Cortex of kidney (tissue), 1 donor: Measurements from ENCODE around the gene AIFM3.

Experiments
- DNase-seq: peaks from one replicate; lab custom pipeline; 2025; lab: John Stamatoyannopoulos, UW

Gene AIFM3

DNA sequence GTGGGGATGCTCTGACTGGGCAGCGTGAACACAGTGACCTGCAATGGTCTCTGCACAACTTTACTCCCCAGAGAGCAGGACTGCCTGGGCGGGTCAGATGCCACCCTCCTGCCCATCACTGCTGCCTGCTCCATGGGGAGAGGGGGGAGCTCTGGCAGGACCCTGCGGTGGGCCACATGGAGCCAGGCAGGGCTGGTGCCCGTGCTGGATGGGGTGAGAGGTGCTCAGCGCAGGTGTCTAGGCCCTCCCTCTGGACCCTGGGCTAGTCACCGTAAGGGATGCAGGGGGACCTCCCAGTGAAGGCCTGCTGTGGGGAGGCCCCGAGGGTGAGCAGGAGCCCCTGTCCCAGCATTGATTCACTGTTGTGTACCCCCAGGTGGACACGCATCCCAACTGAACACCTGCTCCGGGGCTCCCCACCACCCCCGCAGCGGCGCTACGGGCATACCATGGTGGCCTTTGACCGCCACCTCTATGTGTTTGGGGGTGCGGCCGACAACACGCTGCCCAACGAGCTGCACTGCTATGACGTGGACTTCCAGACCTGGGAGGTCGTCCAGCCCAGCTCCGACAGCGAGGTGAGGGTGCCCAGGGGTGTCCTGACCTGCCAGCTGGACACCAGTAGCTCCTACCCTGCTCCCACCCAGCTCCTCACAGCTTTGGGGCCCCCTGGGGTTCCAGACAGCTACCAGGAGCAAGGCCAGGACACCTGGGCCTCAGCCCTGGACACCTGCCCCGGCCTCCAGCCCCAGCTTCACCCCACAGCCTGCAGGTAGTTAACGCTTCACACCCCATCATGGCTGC lies 24.4 kb downstream of the AIFM3 start:
- no peak for DNase-seq

DNA sequence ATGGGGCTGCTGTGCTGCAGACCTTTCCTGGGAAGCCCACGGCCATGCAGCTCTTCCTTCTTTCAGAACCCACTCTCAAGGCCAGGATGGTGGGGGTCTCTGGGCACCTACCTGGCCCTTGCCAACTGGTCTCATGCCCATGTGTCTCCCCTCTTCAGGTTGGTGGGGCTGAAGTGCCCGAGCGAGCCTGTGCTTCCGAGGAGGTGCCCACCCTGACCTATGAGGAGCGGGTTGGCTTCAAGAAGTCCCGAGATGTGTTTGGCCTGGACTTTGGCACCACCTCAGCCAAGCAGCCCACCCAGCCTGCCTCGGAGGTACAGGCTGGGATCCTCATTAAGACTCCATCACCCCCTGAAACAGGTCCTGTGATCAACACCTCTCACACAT lies 25.0 kb downstream of the AIFM3 start:
- DNase-seq, result no peak

DNA sequence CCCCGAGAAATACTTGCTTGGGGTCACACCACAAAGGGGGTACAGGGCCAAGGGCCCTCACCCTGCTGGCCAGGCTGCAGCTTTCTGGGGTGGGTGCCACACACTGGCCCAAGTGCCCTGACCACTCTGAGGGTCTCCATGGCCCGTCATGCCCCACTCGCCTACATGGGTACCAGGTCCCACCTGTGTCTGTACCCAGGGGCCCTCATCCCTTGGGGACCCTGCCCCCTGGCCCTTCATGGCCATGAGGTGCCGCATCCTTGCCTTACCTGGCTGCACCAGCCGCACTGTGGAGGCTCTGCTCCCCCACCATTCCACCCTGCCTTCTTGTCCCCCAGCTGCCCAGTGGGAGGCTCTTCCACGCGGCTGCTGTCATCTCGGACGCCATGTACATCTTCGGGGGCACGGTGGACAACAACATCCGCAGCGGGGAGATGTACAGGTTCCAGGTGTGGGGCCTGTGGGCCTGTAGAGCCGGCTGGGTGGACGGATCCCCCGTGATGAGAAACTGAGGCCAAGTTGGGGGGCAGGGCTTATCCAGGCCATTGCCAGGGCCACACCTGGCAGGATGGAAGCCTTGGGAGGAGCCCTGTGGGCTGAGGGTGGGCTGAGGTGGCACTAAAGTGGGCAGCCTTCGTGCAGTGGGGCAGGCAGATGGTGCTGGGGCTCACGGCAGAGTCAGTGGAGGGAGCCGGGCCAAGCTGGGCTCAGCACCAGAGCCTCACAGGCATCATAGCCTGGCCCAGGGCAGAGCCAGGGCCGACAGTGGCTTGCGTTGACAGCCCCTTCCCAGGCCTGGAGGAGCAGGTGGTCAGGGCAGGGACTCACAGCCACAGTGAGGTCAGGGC lies 25.6 kb downstream of the AIFM3 start:
- DNase-seq, result no peak

DNA sequence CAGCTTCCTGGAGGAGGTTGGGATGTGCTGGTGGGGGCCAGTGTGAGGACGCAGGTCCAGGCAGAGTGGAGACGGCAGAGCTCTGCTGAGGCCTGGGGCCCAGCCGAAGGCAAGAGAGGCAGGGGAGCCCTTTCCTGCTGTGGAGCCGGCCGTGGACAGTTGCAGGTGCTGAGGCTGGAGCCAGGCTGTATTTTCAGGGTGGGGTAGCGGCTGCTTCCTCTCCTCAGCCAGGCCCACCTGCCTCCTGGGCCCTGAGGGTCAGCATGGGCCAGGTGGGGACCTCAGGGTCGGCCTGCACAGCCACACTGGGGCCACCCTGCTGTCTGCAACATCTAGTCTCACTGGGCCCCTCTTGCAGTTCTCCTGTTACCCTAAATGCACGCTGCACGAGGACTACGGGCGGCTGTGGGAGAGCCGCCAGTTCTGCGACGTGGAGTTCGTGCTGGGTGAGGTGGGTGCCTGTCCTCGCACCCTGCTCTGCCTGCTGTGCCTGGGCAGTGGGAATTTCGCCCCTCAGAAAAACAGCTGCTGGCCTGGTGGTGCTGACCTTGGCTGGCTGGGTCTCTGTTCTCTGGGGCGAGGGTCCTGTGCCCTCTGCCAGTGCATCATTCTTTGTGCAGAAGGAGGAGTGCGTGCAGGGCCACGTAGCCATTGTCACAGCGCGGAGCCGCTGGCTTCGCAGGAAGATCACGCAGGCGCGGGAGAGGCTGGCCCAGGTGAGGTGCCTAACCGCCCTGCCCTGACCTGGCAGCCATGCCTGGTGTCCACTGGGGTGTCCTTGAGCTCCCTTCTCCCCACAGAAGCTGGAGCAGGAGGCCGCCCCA lies 26.5 kb downstream of the AIFM3 start:
- no peak for DNase-seq

DNA sequence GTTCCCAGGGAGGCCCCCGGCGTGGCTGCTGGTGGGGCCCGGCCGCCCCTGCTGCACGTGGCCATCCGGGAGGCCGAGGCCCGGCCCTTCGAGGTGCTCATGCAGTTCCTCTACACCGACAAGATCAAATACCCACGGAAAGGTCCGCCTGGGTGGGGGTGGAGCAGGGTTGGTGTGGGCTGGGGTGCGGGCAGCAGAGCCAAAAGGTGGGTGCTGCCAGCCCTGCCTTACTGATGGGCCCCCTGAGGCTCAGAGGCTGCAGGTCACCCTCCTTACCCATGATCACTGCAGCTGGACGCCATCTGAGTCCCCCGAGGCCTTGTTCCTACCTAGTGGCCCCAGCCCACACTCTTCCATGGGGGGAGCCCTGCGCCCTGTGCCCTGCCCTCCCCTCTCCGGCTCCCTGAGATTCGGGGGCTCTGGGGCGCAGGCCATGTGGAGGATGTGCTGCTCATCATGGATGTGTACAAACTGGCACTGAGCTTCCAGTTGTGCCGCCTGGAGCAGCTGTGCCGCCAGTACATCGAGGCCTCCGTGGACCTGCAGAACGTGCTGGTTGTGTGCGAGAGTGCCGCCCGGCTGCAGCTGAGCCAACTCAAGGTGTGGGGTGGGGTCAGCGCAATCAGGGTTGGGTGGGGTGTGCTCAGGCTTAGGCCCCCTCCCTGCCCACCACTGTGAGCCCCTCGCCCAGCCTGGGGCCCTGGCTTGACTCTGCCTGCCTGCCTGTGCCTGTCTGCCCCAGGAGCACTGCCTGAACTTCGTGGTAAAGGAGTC lies 27.3 kb downstream of the AIFM3 start:
- no peak for DNase-seq

DNA sequence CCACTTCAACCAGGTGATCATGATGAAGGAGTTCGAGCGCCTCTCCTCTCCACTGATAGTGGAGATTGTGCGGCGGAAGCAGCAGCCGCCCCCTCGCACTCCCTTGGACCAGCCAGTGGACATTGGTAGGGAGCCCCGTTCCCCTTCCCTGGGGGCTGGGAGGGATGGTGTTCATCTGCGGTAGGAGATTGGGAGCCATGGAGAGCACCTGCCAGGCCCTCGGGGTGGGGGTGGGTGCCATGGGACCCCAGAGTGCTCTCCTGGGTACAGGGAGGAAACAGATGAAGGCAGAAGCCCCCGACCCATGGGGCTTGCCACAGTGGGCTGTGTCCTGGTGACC lies 27.8 kb downstream of the AIFM3 start:
- DNase-seq, result no peak

DNA sequence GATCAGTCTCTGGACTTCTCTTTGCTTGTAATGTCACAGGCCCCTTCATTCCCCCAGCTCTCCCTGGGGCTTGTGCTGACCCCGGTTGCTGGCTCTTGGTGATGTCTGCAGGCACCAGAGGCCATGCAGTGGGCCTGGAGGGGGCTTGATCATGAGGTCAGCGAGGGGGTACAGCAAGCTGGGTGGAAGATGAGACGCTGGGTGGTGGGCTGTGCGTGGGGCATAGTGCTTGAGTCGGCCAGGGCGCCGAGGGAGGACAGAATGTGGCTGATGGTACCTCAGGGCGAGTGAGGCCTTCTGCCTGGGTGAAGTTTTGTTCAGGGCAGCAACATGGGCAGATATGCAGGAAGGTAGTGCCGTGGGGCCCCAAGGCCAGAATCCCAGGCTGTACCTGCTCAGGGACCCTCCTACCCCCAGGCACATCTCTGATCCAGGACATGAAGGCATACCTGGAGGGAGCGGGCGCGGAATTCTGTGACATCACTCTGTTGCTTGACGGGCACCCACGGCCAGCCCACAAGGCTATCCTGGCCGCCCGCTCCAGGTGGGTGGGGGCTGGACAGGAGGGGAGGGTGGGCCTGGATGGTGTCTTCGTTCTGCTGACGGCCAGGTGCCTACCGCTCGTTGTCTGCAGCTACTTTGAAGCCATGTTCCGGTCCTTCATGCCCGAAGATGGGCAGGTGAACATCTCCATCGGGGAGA lies 28.4 kb downstream of the AIFM3 start:
- DNase-seq, result no peak

DNA sequence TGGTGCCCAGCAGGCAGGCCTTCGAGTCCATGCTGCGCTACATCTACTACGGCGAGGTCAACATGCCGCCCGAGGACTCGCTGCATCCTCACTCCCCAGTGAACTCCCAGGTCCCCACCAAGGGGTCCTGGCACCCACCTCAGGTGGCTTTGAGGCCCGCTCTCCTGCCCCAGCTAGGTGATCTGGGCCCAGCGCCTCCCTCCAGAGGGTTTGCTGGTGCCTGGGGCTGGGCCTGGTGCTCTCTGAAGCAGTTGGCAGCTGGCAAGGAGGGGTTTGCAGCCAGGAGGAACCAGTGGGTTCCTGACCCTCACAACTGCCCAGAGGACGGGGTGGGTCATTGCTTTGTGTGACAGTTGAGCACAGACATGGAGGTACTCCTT lies 29.0 kb downstream of the AIFM3 start:
- DNase-seq, result no peak

DNA sequence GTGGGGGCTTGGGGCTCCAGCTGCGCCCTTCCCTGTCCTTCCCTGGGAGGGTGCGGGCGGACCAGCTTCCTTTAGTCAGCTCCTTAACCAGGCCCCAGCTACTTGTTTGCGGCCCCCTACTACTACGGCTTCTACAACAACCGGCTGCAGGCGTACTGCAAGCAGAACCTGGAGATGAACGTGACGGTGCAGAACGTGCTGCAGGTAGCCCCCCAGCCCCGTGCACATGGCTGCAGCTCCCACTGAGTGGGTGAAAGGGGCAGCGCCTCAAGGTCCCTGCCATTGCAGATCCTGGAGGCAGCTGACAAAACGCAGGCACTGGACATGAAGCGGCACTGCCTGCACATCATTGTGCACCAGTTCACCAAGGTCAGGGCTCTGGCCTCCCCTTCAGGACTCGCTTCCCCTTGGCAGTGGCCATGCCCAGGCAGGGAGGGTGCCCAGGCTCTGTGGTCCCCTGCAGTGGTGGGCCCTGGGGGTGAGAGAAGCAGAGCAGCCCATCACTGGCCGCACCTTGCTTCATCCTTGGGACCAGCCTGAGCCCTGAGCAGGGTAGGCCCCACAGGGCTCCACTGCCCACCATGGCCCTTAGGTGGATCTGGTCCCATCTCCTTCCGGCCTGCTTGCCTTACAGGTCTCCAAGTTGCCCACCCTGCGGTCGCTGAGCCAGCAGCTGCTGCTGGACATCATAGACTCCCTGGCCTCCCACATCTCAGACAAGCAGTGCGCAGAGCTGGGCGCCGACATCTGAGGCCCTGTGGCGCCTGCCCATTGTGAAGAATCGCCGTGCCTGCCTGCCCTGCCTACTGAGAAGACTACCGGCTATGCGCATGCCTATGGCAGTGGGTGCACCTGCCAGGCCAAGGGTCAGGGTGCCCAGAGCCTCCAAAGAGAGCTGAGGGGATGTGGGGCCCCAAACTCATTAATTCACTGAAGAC lies 29.8 kb downstream of the AIFM3 start:
- no peak for DNase-seq

DNA sequence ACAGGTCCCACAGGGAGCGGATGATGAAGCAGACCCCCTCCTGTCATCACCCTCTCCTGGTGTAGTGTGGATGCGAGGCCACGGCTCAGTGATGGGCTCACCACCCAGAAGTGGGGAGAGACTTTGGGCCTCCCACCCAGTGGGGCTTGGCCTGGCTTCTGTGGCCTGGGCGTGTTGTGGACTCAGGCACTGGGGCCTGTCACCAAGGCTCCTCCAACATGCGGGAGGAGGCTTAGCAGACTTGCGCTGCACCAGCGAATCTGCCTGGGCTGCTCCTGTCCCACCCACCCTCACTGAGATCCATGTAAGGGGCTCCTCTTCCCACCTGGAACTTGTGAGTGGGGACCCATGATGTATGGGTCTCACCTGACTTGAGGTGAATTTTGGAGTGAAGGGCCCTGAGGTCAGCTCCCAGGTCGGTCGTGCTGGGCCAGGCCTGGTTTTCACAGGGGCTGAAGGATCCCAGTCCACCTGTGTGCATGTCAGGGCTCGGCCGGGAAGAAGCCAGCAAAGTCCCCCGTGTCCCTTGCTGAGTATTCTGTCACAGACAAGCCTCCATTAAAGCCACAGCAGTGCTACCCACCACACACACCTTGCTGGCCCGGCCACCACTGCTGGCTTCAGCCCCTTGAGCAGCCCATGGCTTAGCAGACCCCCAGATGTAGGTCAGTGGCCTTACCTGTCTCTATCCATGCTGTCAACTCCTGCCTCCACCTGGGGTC lies 30.6 kb downstream of the AIFM3 start:
- no peak for DNase-seq

DNA sequence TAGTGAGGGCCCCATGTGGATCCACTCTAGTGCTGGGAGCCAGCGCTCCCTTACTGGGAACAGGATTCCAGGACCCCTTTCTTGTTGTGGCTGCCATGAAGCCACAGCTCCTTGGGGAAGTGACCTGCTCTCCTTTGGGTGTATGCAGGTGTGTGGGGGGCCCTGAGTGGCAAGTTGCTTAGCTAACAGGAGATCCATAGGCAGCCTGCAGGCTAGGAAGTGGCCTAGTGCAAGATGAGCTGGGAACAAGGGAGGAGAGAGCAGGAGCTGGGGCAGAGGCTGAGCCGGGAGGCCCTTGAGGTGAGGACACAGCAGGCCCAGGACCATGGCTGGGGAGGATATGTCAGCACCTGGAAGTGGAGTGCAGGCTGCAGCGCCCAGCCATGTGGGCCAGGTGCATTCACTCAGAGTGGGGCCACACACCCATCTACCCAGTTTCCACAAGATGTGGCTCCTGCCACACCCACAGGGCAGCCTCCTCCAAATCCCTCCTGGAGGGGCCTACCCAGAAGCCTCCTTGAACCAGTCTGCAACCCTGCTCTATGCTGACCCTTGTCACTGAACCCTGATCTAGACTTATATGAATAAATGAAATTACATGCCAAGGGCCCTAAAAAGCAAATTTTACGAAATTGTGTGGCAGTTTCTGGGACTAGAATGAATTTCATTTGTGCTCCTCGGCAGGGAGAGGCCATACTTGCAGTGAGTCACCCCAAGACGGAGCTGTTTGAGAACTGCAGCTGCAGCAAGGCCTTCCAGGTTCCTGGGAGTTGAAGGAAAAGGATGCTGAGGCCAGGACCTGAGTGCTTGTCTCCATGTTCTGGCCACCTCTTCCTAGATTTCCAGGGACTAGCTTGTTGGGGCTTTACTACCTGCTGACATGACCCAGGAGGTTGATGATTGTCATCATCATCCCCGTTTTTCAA lies 31.6 kb downstream of the AIFM3 start:
- no peak for DNase-seq

DNA sequence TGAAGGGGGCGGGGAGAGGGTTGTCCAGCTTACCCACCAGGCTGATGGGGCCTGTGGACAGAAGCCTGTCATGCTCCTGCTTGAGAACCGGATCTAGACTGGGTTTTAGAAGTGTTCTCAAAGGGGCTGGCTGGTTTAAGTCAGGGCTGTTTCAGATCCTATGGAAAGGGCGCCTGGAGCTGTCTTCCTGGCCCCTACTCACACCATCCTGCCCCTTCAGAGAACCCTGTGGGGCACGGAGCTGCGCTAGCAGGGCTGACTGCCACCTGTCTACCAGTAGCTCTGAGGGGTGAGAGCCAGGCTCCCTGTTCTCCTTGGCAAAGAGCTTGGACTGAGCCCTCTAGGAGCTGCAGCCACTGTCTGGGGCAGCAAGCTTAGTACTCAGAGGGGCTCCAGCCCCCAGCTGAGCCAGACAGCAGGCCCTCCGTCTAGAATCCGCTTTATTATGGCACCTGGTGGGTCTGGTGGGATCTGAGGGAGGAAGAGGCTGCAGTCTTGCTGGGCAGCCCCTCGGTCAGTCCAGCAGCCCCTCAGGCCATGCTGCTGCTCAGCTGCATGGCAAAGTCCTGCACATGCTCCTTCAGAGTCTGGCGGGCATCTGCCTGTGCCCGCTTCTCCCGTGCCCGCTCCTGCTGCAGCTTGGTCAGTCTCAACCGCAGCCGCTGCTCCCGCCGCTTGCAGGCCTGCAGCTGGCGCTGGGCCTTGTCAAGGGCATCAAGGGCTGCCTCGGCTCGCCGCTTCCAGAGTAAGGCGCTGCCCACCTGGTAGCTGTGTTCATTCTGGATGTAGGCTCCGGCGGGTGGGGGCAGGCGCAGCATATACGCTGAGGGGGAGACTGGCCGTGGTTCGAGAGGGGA lies 32.5 kb downstream of the AIFM3 start:
- no peak for DNase-seq

DNA sequence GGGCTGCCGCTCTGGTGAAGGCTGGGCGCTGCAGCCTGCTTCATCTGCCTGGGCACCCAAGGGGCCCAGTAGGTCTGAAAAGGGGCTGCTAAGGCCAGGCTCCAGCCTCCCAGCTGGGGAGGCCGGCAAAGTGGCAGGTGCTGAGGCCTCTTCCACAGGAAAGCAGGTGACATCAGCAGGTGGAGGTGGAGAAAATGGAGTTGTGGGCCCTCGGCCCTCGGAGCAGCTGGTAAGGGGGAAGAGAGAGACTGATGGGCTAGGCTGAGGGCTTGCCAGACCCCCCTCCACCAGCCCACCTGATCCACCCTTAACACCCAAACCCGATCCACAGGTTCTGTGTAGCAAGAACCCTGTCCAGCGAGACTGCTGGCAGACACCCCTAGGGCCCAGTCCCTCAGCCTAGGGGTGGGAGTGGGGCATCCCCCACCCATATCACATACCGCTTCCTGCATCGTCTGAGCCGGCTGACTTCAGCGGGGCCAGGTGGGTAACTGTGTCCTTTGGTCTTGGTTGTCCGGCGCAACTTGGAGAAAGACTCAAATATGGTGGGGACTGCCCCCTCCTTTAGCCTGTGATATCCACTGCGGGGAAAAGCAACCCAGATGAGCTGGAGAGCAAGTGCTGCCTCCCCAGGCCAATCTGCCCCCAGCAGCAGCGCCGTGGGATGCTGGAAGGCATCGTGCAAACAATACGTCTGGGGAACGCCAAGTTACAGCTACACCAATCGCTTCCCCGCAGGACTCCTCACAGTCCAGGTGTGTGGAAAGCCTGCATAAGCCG lies 33.3 kb downstream of the AIFM3 start:
- DNase-seq, result no peak

DNA sequence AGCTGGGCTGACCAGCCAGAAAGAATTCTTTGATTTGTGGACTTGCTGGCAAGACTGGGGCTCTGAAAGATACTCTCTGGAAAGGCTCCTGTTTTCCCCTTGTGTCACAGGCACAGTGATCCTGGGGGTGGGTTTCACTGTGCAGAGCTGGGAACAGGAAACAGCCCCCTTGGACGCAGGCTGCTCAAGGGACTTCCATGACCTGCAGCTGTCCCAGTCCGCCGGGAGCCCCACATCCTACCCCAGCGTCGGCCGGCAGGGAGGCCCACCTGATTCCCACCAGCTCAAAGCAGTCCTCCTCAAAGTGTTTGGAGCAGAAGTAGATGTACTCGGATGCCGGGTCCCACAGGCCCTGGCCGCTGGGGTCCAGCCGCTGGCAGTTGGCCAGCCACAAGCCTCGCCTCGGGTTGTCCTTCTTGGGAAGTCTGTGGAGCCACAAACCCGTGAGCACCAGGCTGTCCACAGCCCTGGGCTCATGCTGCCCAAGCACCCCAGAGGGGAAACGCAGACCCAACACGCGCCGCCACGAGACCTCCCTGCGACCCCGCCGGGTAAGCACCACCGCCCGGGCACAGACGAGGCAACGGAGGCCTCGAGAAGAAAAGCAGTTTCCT lies 34.0 kb downstream of the AIFM3 start:
- no peak for DNase-seq

DNA sequence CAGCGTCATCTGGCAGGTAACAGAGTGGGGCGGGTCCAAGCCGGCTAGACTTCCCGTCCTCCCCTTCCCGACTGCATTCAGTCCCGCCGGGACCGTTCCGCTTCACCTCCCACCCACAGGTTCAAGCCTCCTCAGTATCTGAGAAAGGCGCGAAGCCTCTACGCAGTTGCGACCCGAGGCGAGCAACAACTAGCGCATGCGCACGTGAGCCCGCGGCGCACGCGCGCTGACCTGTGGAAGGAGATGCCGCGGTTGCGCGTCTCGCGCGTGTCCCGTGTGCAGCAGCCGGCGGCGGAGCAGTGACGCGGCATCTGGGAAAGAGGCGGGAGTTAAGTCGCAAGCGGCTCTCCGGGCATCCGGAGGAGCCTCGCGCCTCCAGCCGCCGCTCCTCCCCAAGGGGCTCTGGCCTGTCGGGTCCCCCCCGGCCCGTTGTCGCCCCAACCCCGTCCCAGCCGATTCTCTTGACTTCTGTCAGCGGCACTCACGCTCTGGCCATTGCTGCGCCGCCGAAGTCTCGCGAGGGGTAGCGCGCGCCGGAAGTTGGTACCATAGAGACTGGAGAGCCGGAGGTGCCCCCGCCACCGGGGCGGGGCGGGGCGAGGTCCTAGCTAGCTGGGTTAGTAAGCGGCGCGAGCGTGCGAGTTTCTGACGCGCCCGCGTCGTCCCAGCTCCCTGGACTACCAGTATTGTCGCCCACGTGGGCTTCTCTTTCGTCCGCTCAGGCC lies 34.7 kb downstream of the AIFM3 start, which contains the start of gene THAP7:
Gene THAP7, minus strand, starts transcription at position 518 of the 725 bp plus-strand sequence. Its CDS starts 207 bp downstream, at position 311.
- DNase-seq, result no peak
